ENCODE measurements around the gene NFIB.

GRCh38 chr9:14306672-14307660, 7.0 kb downstream of the NFIB start:
- TF ChIP-seq NFRKB (IDR thresholded peaks at IDR 0.05) (no peak), TARDBP (IDR thresholded peaks at IDR 0.05) (no peak), PKNOX1 (IDR thresholded peaks at IDR 0.05) (no peak), BHLHE40 (IDR thresholded peaks at IDR 0.05; ENCODE audit: borderline replicate concordance) (no peak), HDGF (IDR thresholded peaks at IDR 0.05; ENCODE audit: borderline replicate concordance) (no peak), LEF1 (IDR thresholded peaks at IDR 0.05; ENCODE audit: borderline replicate concordance) (no peak), ARNT (IDR thresholded peaks at IDR 0.05) (no peak), L3MBTL2 (conservative IDR thresholded peaks at IDR 0.05) (no peak), FOXK2 (IDR thresholded peaks at IDR 0.05) (no peak), ELF4 (IDR thresholded peaks at IDR 0.05) (no peak), ZNF384 (IDR thresholded peaks at IDR 0.05) (no peak), SP1 (IDR thresholded peaks at IDR 0.05) (no peak), FOXM1 (IDR thresholded peaks at IDR 0.05; ENCODE audit: borderline replicate concordance) (no peak), CTBP1 (IDR thresholded peaks at IDR 0.05; ENCODE audit: borderline replicate concordance) (no peak)

Data from HEK293T (cell line).